ENCODE results near the gene CLINT1.
"Not testable (repeated sequence)": the region's sequence is repeated elsewhere in the genome, so short reads cannot be mapped to it uniquely, and the experiment has no call there.

The CLINT1 gene

DNA sequence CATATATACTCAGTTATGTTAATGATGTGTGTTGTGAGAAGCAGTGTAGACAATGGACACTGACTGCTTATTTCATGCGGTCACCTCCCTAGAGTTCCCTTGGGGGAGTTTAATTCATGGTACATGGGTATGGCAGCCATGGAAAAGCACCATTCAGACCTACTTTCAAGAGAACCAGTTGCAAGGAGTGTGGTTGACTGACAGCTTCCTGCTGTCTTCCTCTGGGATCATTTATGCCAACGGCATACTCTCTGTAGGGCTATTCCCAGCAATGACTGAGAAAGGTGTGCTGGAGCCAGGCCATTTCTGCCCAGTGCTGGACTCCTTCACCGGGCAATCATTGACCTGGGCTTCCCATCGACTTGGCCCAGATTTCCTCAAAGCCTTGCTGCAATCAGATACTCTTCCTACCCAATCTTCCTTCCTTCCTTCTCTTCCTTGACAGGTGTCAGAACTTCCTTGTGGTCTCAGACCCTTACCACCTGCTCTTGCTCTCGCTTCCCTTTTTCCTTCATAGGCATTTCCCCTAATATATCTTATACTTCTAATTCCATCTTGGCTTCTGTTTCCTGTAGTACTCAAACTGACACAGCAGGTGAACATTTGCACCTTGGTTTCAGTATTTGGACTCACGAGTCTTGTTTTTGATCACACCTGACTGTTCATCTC, 3.4 kb upstream of the CLINT1 start:
- DNase-seq (ENCODE audit: low read depth in 2 of 2), result no peak

DNA sequence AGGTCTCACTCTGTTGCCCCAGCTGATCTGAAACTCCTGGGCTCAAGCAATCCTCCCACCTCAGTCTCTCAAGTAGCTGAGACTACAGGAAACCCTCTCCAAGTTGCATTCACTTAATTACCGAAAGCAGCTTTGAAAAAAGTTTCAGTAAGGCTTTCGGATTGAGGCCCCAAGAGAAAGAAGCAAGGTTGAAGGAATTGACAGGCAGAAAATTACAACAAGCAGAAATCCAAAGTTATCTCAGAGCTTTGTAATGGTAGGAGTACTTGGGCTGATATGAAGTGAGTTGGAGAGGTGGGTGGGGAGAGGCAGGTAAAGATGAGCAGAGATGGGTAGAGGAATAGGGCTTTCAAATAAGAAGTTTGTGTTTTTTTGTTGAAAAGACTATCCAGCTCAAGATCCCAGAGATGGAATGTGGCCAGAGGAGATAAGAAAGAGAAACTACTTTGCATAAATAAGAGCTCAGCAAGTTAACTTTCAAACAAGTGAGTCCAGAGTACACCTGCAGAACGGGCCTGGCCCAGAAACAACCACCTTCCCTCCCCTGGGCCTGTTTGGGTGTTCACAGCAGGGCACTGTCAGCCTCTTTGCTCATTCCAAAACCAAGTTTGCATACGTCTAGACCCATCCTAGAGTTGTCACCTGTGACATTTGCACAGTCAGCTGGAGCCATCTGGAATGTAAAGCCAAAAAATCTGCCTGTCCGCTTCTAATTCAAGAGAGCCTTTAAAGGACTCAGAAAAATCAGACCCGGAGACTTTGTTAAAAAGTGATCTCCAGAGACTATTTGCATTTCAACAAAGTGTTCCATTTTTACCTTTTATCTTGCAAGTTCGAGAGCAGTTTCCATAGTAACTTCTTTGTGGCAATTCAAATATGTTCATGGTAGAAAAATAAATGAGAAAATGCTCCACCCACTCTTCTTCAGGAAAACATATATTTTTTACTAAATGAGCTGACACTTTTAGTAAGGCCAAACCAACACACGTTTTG, 2.2 kb upstream of the CLINT1 start:
- DNase-seq (ENCODE audit: low read depth in 2 of 2), result no peak

DNA sequence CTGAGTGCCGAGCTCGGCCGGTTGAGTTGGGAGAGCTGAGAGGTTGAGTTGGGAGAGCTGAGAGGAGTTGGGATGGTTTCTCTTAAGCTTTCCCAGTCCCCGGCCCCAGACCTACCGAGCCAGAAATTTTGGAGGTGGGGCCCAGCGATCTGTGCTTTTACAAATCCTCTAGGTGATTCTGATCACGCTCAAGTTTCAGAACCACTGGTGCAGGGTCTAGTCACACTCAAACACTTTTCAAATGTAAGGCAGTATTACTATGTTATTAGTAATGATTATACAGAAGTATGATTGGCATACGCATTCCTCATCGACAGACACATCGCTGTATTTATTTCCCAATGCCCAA, 256 bp upstream of the CLINT1 start:
- DNase-seq (ENCODE audit: low read depth in 2 of 2), result no peak

DNA sequence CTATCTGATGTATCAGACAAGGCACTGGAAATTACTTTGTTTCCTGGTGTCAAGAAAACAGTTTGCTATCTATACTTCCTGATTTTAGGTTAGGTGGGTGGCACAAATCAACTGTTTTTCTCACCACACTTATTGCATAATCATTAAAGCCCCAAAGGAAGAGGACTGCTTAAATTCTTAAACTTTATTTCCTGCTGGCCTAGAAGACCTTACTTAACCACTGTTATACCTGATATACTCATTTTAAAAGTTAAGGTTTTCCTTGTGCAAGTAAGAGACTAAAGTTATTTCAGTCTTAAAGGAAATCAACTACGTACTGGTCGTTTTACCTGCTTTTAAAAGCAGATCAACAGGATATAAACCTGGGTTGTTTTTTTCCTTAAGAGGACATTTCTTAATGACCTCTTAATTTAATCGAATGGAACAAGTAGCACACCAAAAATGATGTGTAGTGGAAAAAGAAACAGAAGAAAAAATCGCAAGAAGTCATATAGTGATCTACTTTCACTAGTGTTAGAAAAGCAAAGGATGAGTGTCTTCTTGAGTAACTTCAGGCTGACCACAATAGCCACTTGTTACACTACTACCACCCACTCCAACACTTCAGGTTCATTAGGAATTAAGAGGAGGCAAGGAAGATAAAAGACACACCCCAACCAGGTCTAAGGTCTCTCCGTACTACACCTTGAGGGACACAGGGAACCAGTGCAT, 974 bp downstream of the CLINT1 start:
- DNase-seq (ENCODE audit: low read depth in 2 of 2), result no peak

DNA sequence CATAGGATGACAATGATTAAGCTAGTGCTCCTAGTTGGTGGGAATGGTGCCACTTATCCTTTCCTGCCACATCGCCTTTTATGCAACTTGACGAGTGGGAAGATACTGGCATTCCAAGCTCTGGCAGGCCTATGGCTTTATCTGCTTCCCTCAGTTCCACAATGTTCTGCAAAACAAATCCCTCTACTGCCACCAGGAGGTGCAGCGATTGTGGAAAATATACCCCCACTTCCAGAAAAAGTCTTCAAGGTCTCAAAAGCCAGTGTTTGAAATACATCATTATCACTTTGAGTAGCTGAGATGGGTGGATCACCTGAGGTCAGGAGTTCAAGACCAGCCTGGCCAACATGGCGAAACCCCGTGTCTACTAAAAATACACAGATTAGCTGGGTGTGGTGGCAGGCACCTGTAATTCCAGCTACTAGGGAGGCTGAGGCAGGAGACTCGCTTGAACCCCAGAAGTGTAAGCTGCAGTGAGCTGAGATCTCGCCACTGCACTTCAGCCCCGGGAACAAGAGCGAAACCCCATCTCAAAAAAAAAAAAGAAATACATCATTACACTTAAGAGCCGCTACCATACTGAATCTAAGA, 3.4 kb downstream of the CLINT1 start:
- no peak for DNase-seq (ENCODE audit: low read depth in 2 of 2)

DNA sequence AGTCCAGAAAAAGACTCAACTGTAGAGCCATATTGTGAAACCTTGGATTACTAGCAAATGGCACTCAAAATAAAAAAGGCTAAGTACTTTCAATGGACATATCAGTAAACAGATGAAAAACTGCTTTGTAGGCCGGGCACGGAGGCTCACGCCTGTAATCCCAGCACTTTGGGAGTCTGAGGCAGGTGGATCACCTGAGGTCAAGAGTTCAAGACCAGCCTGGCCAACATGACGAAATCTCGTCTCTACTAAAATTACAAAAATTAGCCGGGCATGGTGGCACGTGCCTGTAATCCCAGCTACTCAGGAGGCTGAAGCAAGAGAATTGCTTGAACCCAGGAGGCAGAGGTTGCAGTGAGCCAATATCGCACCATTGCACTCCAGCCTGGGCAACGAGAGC, 5.6 kb downstream of the CLINT1 start:
- DNase-seq (ENCODE audit: low read depth in 2 of 2), result not testable (repeated sequence)

DNA sequence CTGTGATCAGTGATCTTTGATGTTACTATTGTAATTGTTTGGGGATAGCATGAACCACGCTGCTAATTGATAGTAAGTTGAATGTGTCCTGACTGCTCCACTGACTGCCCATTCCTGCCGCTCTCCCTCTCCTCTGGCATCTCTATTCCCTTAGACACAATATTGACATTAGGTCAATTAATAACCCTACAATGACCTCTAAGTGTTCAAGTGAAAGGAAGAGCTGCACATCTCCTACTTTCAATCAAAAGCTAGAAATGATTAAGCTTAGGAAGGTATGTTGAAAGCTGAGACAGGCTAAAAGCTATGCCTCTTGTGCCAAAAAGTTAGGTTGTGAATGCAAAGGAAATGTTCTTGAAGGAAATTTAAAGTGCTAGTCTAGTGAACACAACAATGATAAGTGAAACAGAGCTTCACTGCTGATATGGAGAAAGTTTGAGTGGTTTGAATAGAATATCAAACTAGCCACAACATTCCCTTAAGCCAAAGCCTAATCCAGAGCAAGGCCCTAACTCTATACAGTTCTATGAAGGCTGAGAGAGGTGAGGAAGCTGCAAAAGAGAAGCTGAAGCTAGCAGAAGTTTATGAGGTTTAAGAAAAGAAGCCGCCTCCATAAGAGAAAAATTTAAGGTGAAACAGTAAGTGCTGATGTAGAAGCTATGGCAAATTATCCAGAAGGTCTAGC, 12.9 kb downstream of the CLINT1 start:
- no peak for DNase-seq (ENCODE audit: low read depth in 2 of 2)

DNA sequence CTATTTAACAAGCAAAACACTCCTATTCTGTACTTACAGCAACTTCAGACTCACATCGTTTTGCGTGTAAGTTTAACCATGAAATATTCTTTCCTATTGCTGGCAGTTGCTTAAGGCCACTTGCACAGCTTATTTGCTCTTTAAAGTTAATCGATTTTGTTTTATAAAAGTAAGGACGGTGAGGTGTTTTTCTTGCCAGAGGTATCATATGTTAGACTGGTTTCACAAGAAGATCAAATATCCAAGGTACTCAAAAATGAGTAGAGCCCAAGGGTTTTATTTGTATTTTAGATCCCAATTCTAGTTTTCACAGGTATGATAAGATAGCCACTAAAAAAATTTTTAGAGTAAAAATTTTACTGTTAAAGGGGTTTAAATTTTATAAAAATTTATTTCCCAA, 16.2 kb downstream of the CLINT1 start:
- DNase-seq (ENCODE audit: low read depth in 2 of 2), result no peak

DNA sequence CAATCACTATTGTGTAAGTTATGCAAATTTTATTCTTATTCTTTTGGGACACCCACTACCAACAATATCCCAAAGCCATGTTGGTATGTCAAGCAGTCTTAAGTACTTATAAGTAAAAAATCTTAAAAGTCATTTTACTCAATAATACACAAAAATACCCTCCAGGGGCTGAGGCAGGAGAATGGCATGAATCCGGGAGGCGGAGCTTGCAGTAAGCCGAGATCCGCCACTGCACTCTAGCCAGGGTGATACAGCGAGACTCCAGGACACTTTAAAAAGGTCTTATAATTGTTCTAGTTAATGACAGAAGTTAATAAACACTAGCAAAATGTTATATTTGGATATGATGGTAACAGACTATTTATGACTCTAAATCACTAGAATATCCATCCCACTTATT, 16.8 kb downstream of the CLINT1 start:
- DNase-seq (ENCODE audit: low read depth in 2 of 2), result no peak

DNA sequence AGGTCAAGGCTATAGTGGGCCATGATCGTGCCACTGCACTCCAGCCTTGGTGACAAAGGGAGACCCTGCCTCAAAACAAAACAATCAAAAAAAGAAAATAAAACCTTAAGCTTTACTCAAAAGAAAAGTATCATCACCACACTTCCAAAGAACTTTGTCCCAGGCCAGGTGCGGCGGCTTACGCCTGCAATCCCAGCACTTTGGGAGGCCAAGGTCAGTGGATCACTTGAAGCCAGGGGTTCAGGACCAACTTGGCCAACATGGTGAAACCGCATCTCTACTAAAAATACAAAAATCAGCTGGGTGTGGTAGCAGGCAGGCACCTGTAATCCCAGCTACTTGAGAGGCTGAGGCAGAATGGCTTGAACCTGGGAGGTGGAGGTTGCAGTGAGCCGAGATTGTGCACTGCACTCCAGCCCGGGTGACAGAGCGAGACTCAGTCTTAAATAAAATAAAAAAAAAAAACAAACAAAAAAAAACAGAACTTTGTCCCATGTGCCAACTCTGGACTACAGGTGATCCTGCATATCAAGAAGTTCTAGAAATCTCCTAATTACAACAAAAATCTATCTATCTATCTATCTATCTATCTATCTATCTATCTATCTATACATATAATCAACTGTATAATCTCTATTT, 19.7 kb downstream of the CLINT1 start:
- no peak for DNase-seq (ENCODE audit: low read depth in 2 of 2)

DNA sequence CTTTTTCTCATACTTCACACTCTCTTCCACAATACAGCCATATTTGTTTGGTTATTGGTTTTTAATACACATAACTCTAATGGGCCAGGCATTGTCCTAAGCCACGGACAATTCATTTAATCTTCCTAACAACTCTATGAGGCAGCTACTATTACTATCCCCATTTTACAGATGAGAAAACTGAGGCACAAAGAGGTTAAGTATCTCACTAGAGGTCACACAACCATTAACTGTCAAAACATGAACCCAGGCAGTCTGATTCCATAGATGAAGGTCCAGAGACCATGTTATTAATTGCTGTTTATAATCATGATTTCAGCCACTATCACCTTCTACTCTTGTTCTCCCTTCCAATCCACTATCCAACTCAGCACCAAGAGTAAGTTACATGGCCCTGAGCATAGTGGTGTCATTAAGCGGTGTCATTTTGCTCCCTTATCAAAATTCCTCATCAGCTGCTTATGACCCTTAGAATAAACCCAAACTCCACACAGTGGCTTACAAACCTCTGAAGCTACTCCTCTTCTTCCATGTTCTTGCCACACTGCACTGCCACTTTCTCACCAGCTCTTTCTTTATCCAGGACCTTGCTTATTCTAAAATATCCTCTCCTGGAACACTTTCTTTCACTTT, 22.7 kb downstream of the CLINT1 start:
- DNase-seq (ENCODE audit: low read depth in 2 of 2), result no peak

DNA sequence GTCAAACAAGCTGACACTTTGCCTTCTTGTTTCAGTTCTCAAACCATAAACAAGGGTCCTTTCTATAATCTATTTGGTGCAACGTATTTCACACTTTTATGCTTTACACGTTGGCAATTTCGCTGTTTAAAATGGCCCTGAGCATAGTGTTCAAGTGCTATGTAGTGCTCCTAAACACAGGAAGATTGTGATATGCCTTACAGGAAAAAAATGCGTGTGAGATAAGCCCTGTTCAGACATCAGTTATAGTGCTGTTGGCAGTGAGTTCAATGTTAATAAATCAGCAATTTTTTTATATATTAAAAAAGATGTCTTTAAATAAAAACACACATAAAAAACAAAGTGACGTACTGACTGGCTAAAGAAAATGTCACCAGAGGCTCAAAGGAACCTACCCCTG, 23.9 kb downstream of the CLINT1 start:
- DNase-seq (ENCODE audit: low read depth in 2 of 2), result no peak

DNA sequence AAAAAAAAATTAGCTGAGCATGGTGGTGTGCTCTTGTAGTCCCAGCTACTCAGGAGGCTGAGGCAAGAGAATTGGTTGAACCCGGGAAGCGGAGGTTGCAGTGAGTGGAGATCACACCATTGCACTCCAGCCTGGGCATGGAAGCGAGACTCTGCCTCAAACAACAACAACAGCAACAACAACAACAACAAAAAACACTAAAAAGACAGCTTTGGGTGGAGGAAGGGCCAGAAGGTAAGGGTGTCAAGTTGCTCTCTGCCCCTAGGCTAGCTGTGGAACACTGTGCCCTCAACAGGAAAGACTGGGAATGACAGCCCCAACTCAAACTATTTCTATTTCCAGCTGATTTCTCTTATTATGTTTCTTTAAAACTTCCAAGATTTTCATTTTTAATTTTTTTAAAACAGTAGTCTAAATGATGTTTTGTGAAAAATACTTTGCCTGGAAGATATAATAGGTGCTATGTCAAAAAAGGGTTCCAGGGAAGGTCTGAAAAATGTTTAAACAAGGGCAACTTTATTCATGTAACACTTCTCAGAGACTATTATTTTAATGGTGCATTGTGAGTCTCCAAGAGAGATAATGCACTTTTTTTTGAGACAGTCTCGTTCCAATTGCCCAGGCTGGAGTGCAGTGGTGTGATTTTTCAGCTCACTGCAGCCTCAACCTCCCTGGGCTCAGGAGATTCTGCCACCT, 29.9 kb downstream of the CLINT1 start:
- DNase-seq (ENCODE audit: low read depth in 2 of 2), result no peak

DNA sequence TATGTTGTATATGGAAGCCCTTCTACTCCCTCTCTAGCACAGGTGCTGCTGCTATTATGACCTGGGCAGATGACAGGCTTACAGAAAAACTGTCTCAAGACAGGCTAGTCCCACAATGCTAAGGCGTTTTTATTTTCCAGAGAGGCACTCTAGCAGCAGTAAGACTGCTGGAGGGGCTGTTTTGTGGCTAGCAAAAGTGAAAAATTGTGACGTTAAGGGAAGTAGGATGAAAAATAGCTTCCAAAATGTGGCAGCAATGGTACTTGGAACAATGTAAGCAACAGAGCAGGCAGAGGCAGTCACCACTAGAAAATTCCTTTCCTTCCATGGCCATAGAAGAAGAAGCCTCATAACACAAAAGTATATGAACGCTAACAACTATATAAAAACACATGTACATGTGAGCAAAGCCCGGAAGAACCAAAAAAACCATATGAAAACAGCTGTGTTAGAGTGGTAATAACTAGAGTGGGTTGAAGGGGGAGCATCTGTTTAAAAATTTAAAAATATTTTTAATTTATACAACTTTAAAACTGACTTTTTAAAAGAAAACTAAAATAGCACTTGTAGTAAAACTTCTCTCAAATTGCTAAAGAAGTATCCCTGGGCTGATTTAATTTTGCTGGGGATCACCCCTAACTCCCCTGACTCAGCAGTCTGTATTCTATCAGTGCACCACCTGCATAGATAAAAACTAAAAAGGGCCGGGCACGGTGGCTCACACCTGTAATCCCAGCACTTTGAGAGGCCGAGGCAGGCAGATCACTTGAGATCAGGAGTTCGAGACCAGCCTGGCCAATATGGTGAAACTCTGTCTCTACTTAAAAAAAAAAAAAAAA, 30.6 kb downstream of the CLINT1 start:
- DNase-seq (ENCODE audit: low read depth in 2 of 2), result no peak

DNA sequence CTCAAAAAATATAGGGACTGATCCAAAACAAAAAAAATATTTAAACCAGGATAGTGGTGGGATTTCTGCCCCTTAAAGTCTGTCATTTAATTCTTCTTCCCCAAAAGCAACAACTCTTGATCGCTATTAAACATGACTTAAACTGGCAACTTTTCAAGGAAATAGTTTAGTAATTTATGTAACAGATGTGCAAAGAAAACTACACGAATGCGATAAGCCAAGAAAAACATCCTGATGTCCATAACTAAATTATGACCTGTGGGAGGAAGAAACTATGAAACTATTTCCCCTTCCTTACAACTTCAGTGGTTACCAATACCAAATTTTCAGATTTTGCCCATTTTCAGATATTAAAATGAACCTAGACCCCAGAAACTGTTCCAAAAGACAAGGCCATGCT, 31.5 kb downstream of the CLINT1 start:
- DNase-seq (ENCODE audit: low read depth in 2 of 2), result no peak

DNA sequence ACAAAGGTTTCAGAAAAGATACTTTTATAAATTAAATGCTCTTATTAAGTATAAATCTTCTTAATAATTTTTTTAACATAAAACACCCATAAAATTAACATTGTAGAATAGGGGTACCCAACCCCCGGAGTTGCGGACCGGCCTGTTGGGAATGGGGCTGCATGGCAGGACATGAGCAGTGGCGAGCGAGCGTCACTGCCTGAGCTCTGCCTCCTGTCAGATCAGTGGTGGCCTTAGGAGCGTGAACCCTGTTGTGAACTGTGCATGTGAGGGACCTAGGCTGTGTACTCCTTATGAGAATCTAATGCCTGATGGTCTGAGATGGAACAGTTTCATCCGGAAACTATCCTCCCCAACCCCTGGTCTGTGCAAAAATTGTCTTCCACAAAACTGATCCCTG, 35.3 kb downstream of the CLINT1 start:
- DNase-seq (ENCODE audit: low read depth in 2 of 2), result no peak

DNA sequence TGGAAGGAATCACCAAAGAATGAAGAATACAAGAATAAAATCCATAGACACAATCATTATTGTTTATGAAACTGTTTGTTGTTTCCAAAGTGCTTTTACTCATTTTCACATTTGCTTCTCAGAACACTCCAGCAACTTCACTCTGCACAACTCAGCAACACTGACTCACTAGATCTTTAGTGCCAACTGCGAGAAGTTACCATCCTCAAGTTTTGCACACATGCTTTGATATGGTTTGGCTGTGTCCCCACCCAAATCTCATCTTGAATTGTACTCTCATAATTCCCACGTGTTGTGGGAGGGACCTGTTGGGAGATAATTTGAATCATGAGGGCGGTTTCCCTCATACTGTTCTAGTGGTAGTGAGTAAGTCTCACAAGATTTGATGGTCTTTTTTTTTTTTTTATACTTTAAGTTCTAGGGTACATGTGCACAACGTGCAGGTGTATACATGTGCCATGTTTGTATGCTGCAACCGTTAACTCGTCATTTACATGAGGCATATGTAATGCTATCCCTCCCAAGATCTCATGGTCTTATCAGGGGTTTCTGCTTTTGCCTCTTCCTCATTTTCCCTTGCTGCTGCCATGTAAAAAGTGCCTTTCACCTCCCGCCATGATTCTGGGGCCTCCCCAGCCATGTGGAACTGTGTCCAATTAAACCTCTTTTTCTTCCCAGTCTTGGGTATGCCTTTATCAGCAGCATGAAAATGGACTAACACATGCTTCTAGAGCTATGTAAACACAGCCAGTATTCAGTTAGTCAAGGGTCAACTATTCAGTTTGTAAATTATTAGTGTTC, 36.9 kb downstream of the CLINT1 start:
- DNase-seq (ENCODE audit: low read depth in 2 of 2), result no peak

DNA sequence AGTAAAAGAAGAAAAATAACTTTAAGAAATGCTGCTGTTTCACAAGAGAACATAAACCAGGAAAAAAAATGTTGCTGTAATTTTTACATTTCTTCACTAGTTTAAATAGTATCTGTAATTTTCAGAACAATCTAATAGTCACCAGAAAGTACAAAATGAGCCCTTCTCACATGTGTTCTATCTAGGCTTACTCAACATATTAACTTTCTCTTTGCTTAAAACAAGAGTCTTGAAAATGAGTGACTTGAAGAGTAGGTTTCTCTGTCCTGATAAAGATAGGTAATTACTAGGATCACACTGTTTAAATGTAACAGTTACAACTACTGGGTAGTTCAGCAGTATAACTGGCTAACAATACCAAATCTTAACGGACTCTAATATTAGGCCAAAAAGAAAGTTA, 37.5 kb downstream of the CLINT1 start:
- DNase-seq (ENCODE audit: low read depth in 2 of 2), result no peak
